DND-41 (cell line): ENCODE data around the gene GMEB2.

ENCODE experiments used
- ATAC-seq: fragments of 200-7000 bp; cut with Tn5 transposase; 3 replicates; pipeline ENCODE4 v1.9.1; 2021; ENCODE audit warnings: low read depth; ENCODE audit not compliant: insufficient read depth
- DNase-seq: peaks from one replicate; pipeline ENCODE4 v3.0.0-alpha.2; 2020
- H2AFZ ChIP-seq: 2 replicates; pipeline ENCODE4 v1.6.0; 2012; ENCODE audit warnings: low read depth, low read length
- H3K27ac ChIP-seq: 2 replicates; pipeline ENCODE4 v1.5.1; 2012; ENCODE audit warnings: low read length, inconsistent platforms
- H3K27me3 ChIP-seq: fragments of 200-600 bp; sonication (generic); 2 replicates; pipeline ENCODE4 v1.6.0; 2012; ENCODE audit warnings: low read length, mild to moderate bottlenecking, inconsistent platforms; ENCODE audit not compliant: insufficient read depth, poor library complexity
- H3K36me3 ChIP-seq: 2 replicates; pipeline ENCODE4 v1.5.1; 2012; ENCODE audit warnings: low read length, inconsistent platforms; ENCODE audit not compliant: insufficient read depth
- H3K4me1 ChIP-seq: 2 replicates; pipeline ENCODE4 v1.5.1; 2012; ENCODE audit warnings: mild to moderate bottlenecking, low read length; ENCODE audit not compliant: insufficient read depth
- H3K4me2 ChIP-seq: 2 replicates; pipeline ENCODE4 v1.6.0; 2012; ENCODE audit warnings: mild to moderate bottlenecking, moderate library complexity, low read length, inconsistent platforms; ENCODE audit not compliant: insufficient read depth
- H3K4me3 ChIP-seq, 2 experiments: fragments of 200-600 bp in 1 of 2; shearing (Covaris generic) in 1 of 2; 2 replicates each; pipeline ENCODE4 v1.5.1; 2012 to 2016; ENCODE audit warnings: inconsistent platforms in 2 of 2, low read length in 2 of 2, mild to moderate bottlenecking in 2 of 2, low read depth in 1 of 2, moderate library complexity in 1 of 2
- H3K79me2 ChIP-seq: 2 replicates; pipeline ENCODE4 v1.6.0; 2012; ENCODE audit warnings: low read length, inconsistent platforms; ENCODE audit not compliant: insufficient read depth
- H3K9ac ChIP-seq: 2 replicates; pipeline ENCODE4 v1.6.0; 2012; ENCODE audit warnings: low read depth, mild to moderate bottlenecking, inconsistent platforms, low read length, moderate library complexity
- H3K9me3 ChIP-seq: 2 replicates; pipeline ENCODE4 v1.5.1; 2012; ENCODE audit warnings: low read length, moderate library complexity, mild to moderate bottlenecking, inconsistent platforms; ENCODE audit not compliant: insufficient read depth, severe bottlenecking
- H4K20me1 ChIP-seq: 2 replicates; pipeline ENCODE4 v1.6.0; 2012; ENCODE audit warnings: low read length; ENCODE audit not compliant: insufficient read depth
- EZH2 ChIP-seq: IDR thresholded peaks from 3 replicates; pipeline ENCODE4 v1.6.1; 2012; ENCODE audit warnings: borderline replicate concordance, low read depth, mild to moderate bottlenecking, moderate library complexity, low read length, inconsistent platforms; ENCODE audit not compliant: severe bottlenecking
- TF ChIP-seq, protein P1 (sequence below): IDR thresholded peaks from 2 replicates; pipeline ENCODE4 v1.5.1; 2012; ENCODE audit warnings: borderline replicate concordance, low read length, moderate library complexity, mild to moderate bottlenecking; ENCODE audit not compliant: poor library complexity, severe bottlenecking; ENCODE audit errors: extremely low read depth

The GMEB2 gene

GRCh38 chr20:63599396-63600050, 27.4 kb downstream of the GMEB2 start:
- Histone ChIP-seq H3K9ac (no peak overlapping the region), H3K79me2 (peaks cover 3% of the 10 kb centered on the region; the same call in 1 of the 2 replicates), H3K4me1 (no peaks in the 10 kb centered on the region), H2AFZ (no peak overlapping the region), H3K27ac (no peak overlapping the region), H3K36me3 (peaks cover 88% of the 10 kb centered on the region), H3K4me3 (no peak overlapping the region), H4K20me1 (peaks cover 42% of the 10 kb centered on the region), H3K27me3 (no peaks in the 10 kb centered on the region), H3K4me2 (no peak overlapping the region), H3K9me3 (no peaks in the 10 kb centered on the region)
- TF ChIP-seq EZH2 = no peak
- TF ChIP-seq, protein P1, sequence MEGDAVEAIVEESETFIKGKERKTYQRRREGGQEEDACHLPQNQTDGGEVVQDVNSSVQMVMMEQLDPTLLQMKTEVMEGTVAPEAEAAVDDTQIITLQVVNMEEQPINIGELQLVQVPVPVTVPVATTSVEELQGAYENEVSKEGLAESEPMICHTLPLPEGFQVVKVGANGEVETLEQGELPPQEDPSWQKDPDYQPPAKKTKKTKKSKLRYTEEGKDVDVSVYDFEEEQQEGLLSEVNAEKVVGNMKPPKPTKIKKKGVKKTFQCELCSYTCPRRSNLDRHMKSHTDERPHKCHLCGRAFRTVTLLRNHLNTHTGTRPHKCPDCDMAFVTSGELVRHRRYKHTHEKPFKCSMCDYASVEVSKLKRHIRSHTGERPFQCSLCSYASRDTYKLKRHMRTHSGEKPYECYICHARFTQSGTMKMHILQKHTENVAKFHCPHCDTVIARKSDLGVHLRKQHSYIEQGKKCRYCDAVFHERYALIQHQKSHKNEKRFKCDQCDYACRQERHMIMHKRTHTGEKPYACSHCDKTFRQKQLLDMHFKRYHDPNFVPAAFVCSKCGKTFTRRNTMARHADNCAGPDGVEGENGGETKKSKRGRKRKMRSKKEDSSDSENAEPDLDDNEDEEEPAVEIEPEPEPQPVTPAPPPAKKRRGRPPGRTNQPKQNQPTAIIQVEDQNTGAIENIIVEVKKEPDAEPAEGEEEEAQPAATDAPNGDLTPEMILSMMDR = no peak
- DNase-seq (no peak), ATAC-seq (no peak)

- Histone ChIP-seq H3K4me2 (no peak overlapping the region), H3K79me2 (no peaks in the 10 kb centered on the region), H3K27ac (no peak overlapping the region), H3K4me3 (no peak overlapping the region), H3K9me3 (no peaks in the 10 kb centered on the region), H3K9ac (no peak overlapping the region), H2AFZ (no peak overlapping the region), H3K36me3 (peaks cover 89% of the 10 kb centered on the region), H3K4me1 (no peaks in the 10 kb centered on the region), H3K27me3 (no peaks in the 10 kb centered on the region), H4K20me1 (peaks cover 38% of the 10 kb centered on the region)
- ATAC-seq (no peak), DNase-seq (no peak)
- no peak for TF ChIP-seq EZH2
- TF ChIP-seq, protein P1 = no peak
These were observed 28.2 kb downstream of the GMEB2 start for GRCh38 chr20:63598479-63599395.

DNA sequence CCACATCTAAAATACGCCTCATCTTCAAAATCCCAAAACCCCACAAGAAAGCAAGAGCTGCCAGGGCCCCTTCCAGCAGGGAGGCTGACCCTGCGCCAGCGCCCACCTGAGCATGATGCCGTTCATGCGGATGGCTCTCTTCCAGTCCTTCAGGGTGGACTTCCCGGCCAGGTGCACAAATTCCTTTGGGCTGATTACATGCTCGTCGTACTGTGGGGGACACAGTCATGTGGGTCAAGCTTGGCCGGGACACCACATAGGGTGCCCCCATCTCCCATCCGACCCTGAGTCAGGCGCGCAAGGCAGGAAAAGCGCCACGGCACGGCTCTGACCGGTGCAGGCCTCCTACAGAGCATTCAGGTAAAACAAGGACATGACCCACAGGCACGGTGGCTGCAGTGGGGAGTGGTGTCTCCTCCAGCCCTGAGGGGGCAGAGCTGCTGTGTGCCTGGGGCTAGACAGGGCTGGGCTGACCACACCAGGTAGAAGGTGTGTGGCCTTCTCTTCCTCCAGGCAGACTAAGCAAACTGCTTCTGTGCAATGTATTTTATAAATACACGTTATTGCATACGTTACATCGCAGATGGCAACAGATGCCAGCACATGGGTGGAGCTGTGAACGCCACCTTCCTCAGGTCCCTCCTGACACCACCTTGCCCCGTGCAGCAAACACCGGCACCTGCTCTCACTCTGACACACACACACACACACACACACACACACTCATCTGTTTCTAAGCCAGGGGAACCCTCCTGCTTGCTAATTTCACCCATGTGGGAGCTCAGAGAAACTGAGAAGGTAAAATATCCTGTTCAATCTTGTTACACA, 29.0 kb downstream of the GMEB2 start:
- no peak overlapping the region for H3K27ac ChIP-seq
- H2AFZ ChIP-seq = no peak overlapping the region
- peaks cover 94% of the 10 kb centered on the region for H3K36me3 ChIP-seq
- H3K9me3 ChIP-seq = no peaks in the 10 kb centered on the region
- no peaks in the 10 kb centered on the region for H3K79me2 ChIP-seq
- no peak for TF ChIP-seq EZH2
- TF ChIP-seq, protein P1 = no peak
- H4K20me1 ChIP-seq = peaks cover 36% of the 10 kb centered on the region
- DNase-seq (no peak), ATAC-seq (no peak)
- no peak overlapping the region for H3K4me2 ChIP-seq
- no peak overlapping the region for H3K9ac ChIP-seq
- no peaks in the 10 kb centered on the region for H3K4me1 ChIP-seq
- no peaks in the 10 kb centered on the region for H3K27me3 ChIP-seq
- H3K4me3 ChIP-seq = no peak overlapping the region
